ENCODE data around the gene GCDH. TPM values are rescaled to one million over a fixed set of nuclear protein-coding genes. Genes with fewer than 3 reads are reported as not detected.

The GCDH gene
- total RNA-seq, 2 experiments from 2014 or later, result 41.2 to 42.5 TPM

Other genes starting within 250 kb of the GCDH start
- gene MAN2B1, start 224.4 kb upstream of the GCDH start, total RNA-seq, result 100 to 1,000 TPM; 111 to 122 TPM
- gene WDR83, start 224.4 kb upstream of the GCDH start, total RNA-seq, result 10 to 100 TPM; 25.7 to 26.8 TPM
- gene DHPS, start 209.3 kb upstream of the GCDH start, total RNA-seq, result 10 to 100 TPM; 92.9 to 99.9 TPM
- not detected for gene GNG14, start 203.2 kb upstream of the GCDH start, total RNA-seq
- gene FBXW9, start 194.5 kb upstream of the GCDH start, total RNA-seq, result 10 to 100 TPM; 13.1 to 13.4 TPM
- 100 to 1,000 TPM; 125 to 134 TPM for gene TNPO2, start 167.2 kb upstream of the GCDH start, total RNA-seq
- gene TRIR, start 156.5 kb upstream of the GCDH start, total RNA-seq, result 100 to 1,000 TPM; 223 to 230 TPM
- 10 to 100 TPM; 78.3 to 80.2 TPM for gene GET3, start 153.7 kb upstream of the GCDH start, total RNA-seq
- not detected for gene BEST2, start 139.4 kb upstream of the GCDH start, total RNA-seq
- 10 to 100 TPM; 13.0 to 13.8 TPM for gene HOOK2, start 115.6 kb upstream of the GCDH start, total RNA-seq
- 100 to 1,000 TPM; 171 to 175 TPM for gene JUNB, start 99.7 kb upstream of the GCDH start, total RNA-seq
- 100 to 1,000 TPM; 238 to 241 TPM for gene PRDX2, start 89.4 kb upstream of the GCDH start, total RNA-seq
- 10 to 100 TPM; 25.3 to 30.5 TPM for gene THSD8, start 89.1 kb upstream of the GCDH start, total RNA-seq
- gene RNASEH2A, start 84.6 kb upstream of the GCDH start, total RNA-seq, result 10 to 100 TPM; 46.1 to 55.5 TPM
- gene RTBDN, start 56.6 kb upstream of the GCDH start, total RNA-seq, result not detected
- gene MAST1, start 52.6 kb upstream of the GCDH start, total RNA-seq, result 1 to 10 TPM; 1.2 to 2.0 TPM
- gene DNASE2, start 9.7 kb upstream of the GCDH start, total RNA-seq, result 10 to 100 TPM; 21.5 to 22.2 TPM
- gene KLF1, start 4.0 kb upstream of the GCDH start, total RNA-seq, result under 1 TPM; 0.34 to 0.39 TPM
- 1 to 10 TPM; 1.8 to 2.7 TPM for gene SYCE2, start 28.1 kb downstream of the GCDH start, total RNA-seq
- 100 to 1,000 TPM; 166 to 167 TPM for gene FARSA, start 42.6 kb downstream of the GCDH start, total RNA-seq
- 100 to 1,000 TPM; 673 to 688 TPM for gene CALR, start 47.4 kb downstream of the GCDH start, total RNA-seq
- 100 to 1,000 TPM; 176 to 181 TPM for gene RAD23A, start 54.7 kb downstream of the GCDH start, total RNA-seq
- gene GADD45GIP1, start 66.1 kb downstream of the GCDH start, total RNA-seq, result 10 to 100 TPM; 37.1 to 37.8 TPM
- not detected for gene DAND5, start 78.4 kb downstream of the GCDH start, total RNA-seq
- 1 to 10 TPM; 6.3 to 8.7 TPM for gene NFIX, start 104.3 kb downstream of the GCDH start, total RNA-seq
- gene LYL1, start 211.7 kb downstream of the GCDH start, total RNA-seq, result 1 to 10 TPM; 2.6 to 2.9 TPM
- 100 to 1,000 TPM; 114 TPM for gene TRMT1, start 225.6 kb downstream of the GCDH start, total RNA-seq
- 10 to 100 TPM; 81.2 to 83.8 TPM for gene NACC1, start 227.1 kb downstream of the GCDH start, total RNA-seq